ENCODE measurements around the gene RELN. TPM values are rescaled to one million over a fixed set of nuclear protein-coding genes. Genes with fewer than 3 reads are reported as not detected.

The RELN gene
- total and polyA plus RNA-seq, 3 donors from 2014 or later = 3.8 to 5.8 (median 5.2) TPM

DNA sequence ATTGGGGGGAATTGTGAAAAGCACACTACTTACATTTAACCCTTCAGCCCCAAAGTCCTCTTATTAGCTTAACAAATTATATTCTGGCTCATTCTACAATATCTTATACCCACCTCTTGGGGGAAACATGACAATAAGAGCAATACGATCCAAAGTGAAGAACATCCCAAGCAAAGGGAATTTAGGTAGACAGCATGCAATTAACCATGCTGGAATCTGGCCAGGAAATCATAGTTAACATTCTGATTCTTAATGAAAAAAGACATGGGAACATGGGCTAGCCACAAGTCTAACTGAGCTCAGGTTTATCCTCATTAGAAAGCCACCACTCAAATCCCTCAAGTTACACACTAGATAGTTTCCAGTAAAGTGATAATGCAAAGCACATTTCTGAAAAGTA lies 301.5 kb downstream of the RELN start:
- H3K27me3 ChIP-seq = no peaks in the 10 kb centered on the region
- H3K4me1 ChIP-seq = peaks cover 4% of the 10 kb centered on the region
- DNase-seq = no peak
- H3K4me3 ChIP-seq = no peak overlapping the region
- H3K27ac ChIP-seq = no peak overlapping the region
- H3K9me3 ChIP-seq = no peaks in the 10 kb centered on the region
- intact Hi-C loops (cut with DNase I; ENCODE audit: low total_unique reads) = no loop called here
- TF ChIP-seq POLR2A (IDR thresholded peaks at IDR 0.05) = no peak
- TF ChIP-seq, protein P1, sequence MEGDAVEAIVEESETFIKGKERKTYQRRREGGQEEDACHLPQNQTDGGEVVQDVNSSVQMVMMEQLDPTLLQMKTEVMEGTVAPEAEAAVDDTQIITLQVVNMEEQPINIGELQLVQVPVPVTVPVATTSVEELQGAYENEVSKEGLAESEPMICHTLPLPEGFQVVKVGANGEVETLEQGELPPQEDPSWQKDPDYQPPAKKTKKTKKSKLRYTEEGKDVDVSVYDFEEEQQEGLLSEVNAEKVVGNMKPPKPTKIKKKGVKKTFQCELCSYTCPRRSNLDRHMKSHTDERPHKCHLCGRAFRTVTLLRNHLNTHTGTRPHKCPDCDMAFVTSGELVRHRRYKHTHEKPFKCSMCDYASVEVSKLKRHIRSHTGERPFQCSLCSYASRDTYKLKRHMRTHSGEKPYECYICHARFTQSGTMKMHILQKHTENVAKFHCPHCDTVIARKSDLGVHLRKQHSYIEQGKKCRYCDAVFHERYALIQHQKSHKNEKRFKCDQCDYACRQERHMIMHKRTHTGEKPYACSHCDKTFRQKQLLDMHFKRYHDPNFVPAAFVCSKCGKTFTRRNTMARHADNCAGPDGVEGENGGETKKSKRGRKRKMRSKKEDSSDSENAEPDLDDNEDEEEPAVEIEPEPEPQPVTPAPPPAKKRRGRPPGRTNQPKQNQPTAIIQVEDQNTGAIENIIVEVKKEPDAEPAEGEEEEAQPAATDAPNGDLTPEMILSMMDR (IDR thresholded peaks at IDR 0.05) = no peak
- no peaks in the 10 kb centered on the region for H3K36me3 ChIP-seq (ENCODE audit: low read depth, missing control alignments)
- WGBS, 2 donors = 73 to 76% methylated on average over 1 of the region's 1 CpG

DNA sequence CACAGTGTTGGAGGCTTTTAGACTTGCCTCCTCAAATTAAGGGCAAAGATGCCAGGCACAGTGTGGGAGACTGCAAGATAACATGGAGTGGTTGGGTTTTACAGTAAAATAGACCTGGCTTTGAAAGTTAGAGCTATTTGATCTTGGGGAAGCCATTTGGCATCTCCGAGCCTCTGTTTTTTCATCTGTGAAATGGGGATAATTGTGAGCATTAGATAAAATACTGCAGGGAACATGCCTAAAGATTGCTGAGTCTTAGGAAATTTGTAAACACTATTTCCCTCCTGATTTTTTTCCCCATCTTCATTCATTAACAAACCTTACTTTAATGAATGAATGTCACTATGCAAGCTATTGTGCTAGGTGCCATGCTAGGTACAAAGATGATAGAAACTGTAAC lies 302.2 kb downstream of the RELN start:
- H3K36me3 ChIP-seq (ENCODE audit: low read depth, missing control alignments) = no peaks in the 10 kb centered on the region
- 92 to 100% methylated on average over 1 of the region's 1 CpG for WGBS, 2 donors
- no peak for DNase-seq

DNA sequence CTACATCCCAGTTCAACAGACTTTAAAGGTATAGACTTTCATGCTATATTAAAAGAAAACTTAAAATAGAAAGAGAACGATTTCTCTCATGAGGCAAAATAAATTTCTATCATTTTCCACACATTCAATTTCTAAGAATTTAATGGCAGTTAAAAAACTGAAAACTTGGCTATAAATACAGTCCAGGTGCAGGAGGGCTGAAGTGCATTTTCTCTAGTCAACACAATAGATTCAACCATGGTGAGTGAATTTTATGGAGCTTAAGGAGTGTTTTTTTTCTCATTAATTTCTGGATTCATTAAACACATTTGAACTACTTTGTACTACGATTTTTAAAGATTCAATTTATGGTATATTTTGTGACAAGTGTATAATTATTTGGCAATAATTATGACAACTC lies 302.7 kb downstream of the RELN start:
- TF ChIP-seq POLR2A (IDR thresholded peaks at IDR 0.05) = no peak
- TF ChIP-seq, protein P1 (IDR thresholded peaks at IDR 0.05) = no peak
- no peak for DNase-seq

More for the DNA sequence above, 302.2 kb downstream of the RELN start:
- intact Hi-C loops (cut with DNase I; ENCODE audit: low total_unique reads) = no loop called here
- Histone ChIP-seq H3K9me3 (no peaks in the 10 kb centered on the region), H3K27ac (no peak overlapping the region), H3K4me1 (peaks cover 4% of the 10 kb centered on the region), H3K27me3 (no peaks in the 10 kb centered on the region), H3K4me3 (no peak overlapping the region)
- no peak for TF ChIP-seq POLR2A (IDR thresholded peaks at IDR 0.05)
- TF ChIP-seq, protein P1 (IDR thresholded peaks at IDR 0.05) = no peak

DNA sequence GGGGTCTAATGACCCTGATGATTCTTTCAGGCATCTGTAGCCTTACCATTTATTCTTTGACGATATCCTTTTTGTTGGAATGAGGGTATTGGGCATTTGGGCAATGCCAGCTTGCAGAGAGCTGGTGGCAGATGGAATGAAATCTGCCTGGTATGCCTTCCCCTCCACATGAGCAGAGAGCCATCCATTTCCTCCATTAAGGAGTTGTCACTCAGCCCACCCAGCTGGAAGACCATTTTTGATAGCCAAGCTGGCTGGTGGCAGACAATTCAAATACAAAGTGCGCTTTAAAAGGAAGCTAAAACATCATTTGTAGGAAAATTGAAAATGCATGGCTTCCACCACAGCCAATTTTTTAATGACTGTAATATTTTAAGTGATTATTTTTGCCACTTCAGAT lies 303.4 kb downstream of the RELN start:
- WGBS, 2 donors = 79 to 88% methylated on average over 2 of the region's 2 CpGs
- Histone ChIP-seq H3K4me3 (no peak overlapping the region), H3K36me3 (ENCODE audit: low read depth, missing control alignments) (no peaks in the 10 kb centered on the region), H3K4me1 (peaks cover 4% of the 10 kb centered on the region), H3K9me3 (no peaks in the 10 kb centered on the region), H3K27ac (no peak overlapping the region), H3K27me3 (no peaks in the 10 kb centered on the region)
- no peak for DNase-seq
- TF ChIP-seq, protein P1 (IDR thresholded peaks at IDR 0.05) = no peak
- TF ChIP-seq POLR2A (IDR thresholded peaks at IDR 0.05) = no peak
- intact Hi-C loops (cut with DNase I; ENCODE audit: low total_unique reads) = no loop called here

More for the DNA sequence above, 302.7 kb downstream of the RELN start:
- intact Hi-C loops (cut with DNase I; ENCODE audit: low total_unique reads) = no loop called here
- no peak overlapping the region for H3K4me3 ChIP-seq
- H3K27ac ChIP-seq = no peak overlapping the region
- H3K36me3 ChIP-seq (ENCODE audit: low read depth, missing control alignments) = no peaks in the 10 kb centered on the region
- H3K4me1 ChIP-seq = peaks cover 4% of the 10 kb centered on the region
- H3K27me3 ChIP-seq = no peaks in the 10 kb centered on the region
- WGBS, 2 donors = 74 to 81% methylated on average over 2 of the region's 2 CpGs
- H3K9me3 ChIP-seq = no peaks in the 10 kb centered on the region

DNA sequence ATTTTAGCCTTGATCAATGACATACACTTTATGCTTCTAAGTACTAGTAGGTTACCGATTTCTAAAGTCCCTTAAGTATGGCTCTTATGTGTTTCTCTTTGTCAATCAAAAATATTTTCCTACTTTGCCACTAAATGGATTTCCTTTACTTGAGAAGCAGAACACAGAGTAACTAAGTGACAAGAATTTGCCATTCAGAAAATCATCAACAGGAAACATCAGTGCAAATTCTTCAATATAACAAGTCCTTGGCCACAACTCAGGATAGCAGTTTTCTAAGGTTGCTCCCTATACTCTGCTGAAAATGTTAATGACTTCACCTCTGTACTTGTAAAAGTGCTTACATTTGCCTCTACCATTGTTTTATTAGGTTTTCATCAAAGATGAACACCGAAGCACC lies 303.8 kb downstream of the RELN start:
- H3K9me3 ChIP-seq = no peaks in the 10 kb centered on the region
- no peak for TF ChIP-seq POLR2A (IDR thresholded peaks at IDR 0.05)
- TF ChIP-seq, protein P1 (IDR thresholded peaks at IDR 0.05) = no peak
- H3K27ac ChIP-seq = no peak overlapping the region
- 88 to 93% methylated on average over 2 of the region's 2 CpGs for WGBS, 2 donors
- intact Hi-C loops (cut with DNase I; ENCODE audit: low total_unique reads) = no loop called here
- no peaks in the 10 kb centered on the region for H3K27me3 ChIP-seq
- DNase-seq = no peak
- H3K36me3 ChIP-seq (ENCODE audit: low read depth, missing control alignments) = no peaks in the 10 kb centered on the region
- no peak overlapping the region for H3K4me3 ChIP-seq
- peaks cover 4% of the 10 kb centered on the region for H3K4me1 ChIP-seq

Data from testis (tissue), 3 donors.